Ureter (tissue), 1 donor: ENCODE measurements around the gene ABHD11. TPM values are rescaled to one million over a fixed set of nuclear protein-coding genes. Genes with fewer than 3 reads are reported as not detected.
"Not testable (repeated sequence)": the region's sequence is repeated elsewhere in the genome, so short reads cannot be mapped to it uniquely, and the experiment has no call there.

Experiments used
- DNase-seq: peaks from one replicate; pipeline ENCODE4 v3.0.0-alpha.2; 2020; ENCODE audit warnings: low spot score
- total RNA-seq: library from RNA; stranded (reverse); gene quantifications from one replicate; pipeline ENCODE4 v1.2.4, GENCODE V29; 2023
- donor health status: DM: yes; HTN: yes; CAD: no.

The ABHD11 gene, protein sequence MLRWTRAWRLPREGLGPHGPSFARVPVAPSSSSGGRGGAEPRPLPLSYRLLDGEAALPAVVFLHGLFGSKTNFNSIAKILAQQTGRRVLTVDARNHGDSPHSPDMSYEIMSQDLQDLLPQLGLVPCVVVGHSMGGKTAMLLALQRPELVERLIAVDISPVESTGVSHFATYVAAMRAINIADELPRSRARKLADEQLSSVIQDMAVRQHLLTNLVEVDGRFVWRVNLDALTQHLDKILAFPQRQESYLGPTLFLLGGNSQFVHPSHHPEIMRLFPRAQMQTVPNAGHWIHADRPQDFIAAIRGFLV
- 47.7 TPM for total RNA-seq

DNA sequence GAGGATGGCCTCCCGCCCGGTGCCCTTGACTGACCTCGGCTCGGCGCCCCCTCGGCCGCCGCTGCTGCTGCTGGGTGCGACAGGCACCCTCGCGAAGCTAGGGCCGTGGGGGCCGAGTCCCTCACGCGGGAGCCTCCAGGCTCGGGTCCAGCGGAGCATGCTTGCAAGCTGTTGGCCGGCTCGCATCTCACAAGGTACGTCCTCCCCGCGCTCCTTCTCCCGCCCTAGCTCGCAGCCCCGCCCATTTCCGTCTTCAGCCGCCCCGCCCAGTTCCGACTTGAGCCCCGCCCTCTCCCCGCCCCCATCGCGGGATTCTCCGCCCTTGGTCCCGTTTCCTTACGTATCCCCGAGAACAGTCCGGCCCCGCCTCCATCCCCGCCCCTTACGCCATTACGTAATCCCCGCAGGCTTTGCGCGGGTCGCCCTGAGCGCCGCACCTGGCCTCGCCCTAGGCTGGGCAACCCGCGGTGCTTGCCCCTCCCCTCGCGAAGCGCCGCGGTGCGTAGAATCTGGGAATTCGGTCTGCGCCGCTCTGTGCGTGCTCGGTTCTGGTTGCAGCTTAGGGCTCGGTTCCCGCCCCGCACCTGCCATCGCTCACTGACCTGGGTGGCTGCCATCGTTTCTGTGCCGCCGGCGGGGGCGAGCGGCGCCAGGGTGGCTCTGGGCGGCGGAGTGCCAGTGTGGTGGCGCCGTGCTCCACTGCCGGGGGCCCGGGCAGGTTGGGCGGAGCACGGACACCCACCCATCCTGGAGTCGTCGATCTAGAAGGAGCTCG, at the start of gene ABHD11:
TSS of gene ABHD11 (minus strand) at position 191 of the 775 bp plus-strand sequence. CDS start at position 159, 32 bp downstream.
- peak; percentile 99 for DNase-seq

DNA sequence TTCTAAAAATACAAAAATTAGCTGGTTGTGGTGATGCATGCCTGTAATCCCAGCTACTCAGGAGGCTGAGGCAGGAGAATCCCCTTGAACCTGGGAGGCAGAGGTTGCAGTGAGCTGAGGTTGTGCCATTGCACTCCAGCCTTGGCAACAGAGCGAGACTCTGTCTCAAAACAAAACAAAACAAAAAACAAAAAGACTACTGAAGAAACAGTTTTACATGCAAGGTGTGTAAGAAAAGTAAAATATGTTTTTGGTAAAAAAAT, 49.1 kb upstream of the ABHD11 start:
- DNase-seq = not testable (repeated sequence)

DNA sequence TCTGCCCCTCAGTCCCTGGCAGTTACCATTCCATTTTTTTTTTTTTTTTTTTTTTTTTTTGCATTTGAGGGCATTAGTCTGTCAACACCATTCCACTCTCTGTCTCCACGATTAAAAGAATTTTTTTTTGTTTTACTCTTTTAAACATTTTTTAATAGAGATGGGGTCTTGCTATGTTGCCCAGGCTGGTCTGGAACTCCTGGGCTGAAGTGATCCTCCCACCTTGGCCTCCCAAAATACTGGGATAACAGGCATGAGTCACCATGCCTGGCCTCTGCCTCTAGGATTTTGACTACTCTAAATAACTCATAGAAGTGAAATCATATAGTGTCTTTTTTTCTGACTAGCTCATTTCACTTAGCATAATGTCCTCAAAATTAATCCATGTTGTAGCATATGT, 48.0 kb upstream of the ABHD11 start:
- no peak for DNase-seq

DNA sequence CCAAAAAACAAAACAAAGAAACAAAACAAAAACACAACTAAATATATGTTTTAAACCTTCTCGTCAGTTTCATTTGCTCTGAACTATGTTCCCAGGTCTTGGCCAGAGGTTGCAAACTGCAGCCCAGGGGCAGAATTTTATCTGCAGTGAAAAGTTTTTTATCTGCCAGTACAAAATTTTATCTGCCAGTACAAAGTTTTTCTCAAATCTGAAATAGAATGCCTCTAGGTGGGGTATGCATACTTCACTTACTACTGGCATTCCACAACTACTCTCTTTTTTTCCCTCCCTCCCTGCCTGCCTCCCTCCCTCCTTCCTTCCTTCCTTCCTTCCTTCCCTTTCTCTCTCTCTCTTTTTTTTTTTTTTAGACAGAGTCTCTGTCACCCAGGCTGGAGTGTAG, 40.9 kb upstream of the ABHD11 start:
- no peak for DNase-seq

DNA sequence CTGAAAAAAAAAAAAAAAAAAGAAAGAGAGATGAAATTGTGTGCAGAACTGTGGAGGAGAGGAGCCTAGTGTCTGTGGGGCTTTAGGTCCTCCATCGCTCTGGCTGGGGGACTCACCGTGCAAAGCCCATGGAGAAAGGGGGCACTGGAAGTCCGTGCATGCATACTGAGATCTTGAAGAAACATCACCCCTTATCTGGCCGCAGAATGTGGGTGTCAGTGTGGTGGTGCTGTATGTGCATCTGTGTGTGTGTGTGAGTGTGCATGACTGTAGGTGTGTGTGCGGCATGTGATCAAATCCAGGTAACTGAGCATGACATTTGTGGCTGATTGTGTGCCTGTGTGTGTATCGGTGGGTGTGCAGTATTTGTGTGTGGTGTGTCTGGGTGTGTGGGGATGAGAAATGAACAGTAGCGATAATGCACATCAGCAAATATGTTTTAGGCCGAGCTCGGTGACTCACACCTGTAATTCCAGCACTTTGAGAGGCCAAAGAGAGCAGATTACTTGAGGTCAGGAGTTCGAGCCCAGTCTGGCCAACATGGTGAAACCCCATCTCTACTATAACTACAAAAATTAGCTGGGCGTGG, 40.3 kb upstream of the ABHD11 start:
- peak; percentile 19 for DNase-seq

DNA sequence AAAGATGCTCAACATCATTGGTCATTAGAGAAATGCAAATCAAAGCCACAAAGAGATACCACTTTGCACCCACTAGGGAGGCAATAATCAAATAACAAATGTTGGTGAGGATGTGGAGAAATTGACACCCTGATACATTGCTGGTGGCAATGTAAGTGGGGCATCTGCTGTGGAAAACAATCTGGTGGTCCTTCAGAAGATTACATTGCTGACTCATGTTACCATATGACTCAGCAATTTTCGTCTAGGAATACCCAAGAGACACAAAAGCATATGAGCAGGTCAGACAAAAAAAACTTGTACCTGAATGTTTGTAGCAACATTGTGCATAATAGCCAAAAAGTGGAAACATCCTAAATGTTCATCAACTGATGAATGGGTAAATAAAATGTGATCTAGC, 36.3 kb upstream of the ABHD11 start:
- no peak for DNase-seq

DNA sequence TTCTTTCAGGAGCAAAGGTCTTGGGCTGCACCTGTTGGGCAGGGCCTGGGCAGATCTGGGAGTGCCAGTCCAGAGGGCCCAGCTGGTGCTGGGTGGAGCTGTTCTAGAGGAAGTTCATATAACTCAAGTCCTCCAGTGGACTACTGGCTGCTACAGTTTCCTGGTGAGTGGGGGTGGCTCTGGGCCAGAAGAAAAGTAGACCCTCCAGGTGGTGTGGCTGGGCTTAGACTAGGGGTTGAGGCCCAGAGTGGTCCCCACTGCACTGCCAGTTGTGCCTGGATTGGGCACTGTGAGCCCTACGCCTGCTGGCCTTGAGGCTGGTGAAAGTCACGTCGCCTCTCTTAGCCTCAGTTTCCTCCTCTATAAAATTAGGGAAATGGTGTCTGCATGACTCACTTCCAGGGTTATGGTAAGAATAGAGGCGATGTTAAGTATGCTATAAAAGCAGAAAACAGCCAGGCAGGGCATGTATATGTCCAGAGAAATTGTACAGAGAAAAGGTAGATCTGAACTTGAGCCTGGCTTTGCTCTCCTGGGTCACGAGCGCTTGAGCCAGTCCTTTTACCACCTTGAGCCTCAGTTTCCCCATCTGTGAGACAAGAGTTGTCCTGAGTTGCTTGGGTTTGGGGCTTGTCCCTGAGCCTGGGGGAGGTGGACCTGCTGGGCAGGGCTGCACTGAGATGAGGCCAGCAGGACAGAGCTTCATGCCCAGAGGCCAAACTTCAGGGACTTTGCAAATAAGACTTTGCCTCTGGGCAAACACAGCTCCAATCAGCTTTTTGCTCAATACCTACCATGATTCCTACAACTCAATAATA, 35.3 kb upstream of the ABHD11 start:
- no peak for DNase-seq

DNA sequence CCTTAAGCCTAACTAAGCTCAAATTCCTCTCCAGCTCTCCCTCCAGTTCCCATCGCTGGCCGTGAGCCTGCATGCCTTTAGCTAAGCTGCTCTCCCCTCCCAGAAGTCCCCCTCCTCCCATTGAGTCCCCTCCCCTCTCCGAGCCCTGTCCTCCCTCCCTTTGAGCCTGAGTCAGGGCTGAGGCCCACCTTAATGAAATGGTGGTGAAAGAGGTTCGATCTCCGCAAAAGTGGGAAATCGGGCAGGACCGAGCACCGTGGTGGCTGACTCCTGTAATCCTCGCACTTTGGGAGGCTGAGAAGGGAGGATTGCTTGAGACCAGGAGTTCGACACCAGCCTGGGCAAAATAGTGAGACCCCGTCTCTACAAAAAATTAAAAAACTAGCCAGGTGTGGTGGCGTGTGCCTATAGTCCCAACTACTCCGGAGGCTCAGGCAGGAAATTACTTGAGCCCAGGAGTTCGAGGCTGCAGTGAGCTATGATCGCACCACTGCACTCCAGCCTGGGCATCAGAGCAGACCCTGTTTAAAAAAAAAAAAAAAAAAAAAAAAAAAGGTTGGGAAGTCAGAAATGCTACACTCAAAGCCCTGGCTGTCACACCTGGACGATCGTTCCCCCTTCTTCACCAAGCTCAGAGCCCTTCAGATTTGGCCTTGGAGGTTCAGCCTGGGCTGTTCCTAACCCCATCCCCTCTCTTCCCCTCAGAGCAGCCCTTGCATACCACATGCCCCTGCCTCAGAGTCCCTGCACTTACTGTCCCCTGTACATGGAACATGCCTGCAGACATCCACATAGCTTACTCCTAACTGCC, 32.5 kb upstream of the ABHD11 start:
- DNase-seq = no peak

DNA sequence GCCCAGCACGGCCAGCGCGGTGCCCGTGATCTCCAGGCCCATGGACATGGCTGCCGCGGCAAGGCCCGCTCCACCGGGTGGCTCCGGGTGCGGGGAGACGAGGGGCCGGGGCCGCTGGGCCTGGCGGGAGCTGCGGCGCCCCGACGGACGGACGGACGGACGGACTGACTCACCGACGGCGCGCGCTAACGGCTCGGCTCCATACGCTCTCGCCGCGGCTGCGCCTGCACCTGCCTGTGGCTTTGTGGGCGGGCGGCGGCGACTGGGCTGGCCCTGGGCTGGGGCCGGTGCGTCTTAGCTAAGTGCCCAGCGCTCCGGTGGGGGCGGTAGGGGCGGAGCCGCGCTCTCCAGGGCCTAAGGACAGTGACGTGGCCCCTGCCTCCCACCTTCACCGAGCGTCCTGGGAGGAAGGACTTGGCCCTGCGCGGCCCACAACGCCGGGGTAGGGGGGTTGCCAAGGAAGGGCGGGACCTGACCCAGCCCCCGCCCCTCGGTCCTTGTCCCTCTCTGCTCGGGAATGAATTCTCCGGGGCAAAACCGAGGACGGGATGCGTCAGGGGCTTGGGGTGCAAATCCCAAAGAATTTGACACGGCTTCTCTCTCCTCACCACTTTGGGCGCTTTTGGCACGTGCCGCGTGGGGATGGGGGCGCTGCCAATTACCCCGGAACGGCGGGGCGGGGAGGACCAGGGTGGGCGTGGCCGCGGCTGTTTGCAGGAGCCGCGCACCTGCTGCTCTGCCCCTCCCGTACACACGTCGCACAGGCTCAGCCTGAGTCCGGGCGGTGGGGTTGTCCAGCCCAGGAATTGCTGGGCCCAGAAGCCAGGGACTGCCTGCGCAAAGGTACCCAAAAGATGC, 31.6 kb upstream of the ABHD11 start, which contains the start of gene CLDN3:
TSS of gene CLDN3 (minus strand) at position 269 of the 858 bp plus-strand sequence. CDS start at position 48, 221 bp downstream.
- DNase-seq = peak; percentile 57

DNA sequence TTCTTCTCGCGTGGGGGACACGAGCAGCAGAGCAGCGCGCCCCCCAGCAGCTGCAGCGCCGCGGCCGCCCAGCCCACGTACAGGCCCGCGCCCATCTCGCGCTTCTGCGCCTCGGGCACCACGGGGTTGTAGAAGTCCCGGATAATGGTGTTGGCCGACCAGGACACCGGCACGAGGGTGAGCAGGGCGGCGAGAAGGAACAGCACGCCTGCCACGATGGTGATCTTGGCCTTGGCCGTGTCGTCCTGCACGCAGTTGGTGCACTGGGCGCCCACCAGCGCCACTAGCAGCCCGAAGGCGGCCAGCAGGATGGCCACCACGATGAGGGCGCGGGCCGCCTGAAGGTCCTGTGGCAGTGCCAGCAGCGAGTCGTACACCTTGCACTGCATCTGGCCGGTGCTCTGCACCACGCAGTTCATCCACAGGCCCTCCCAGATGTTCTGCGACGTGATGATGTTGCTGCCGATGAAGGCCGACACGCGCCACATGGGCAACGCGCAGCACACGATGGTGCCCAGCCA, 30.9 kb upstream of the ABHD11 start:
- DNase-seq = no peak

DNA sequence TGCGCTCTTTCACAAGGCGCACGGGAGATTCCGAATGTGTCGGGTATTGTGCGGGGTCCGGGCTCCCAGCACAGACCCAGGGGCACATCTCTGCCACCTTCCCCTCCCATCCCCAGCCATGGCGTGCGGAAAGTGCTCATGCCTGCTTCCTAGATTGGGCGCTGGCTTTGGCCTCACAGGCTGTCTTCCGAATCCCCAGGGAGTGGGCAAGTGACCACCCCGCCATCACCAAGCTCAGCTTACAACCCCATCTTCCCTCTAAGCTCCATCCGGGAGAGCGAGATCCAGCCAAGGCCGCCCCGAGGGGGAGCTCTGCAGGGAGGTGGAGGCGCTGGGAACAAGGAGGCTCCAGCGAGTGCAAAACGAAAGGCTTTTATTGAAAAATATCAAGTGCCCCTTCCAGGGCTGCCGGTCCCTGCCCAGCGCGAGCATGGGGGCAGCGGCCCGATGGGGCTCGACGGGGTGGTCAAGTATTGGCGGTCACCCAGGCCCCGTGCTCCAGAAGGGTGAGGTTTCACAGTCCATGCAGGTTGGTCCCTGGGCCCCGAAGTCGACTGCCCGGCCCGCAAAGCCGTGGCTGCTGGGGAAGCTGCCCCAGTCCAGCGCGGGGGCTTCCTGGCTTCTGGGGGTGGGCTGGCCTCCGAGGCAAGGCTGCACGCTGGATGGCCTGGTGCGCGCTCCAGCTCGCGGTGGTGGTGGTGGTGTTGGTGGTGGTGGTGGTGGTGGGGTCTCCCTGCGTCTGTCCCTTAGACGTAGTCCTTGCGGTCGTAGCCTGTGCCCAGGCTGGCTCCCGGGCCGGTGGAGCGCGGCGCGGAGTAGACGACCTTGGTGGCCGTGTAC, 30.3 kb upstream of the ABHD11 start:
- no peak for DNase-seq

DNA sequence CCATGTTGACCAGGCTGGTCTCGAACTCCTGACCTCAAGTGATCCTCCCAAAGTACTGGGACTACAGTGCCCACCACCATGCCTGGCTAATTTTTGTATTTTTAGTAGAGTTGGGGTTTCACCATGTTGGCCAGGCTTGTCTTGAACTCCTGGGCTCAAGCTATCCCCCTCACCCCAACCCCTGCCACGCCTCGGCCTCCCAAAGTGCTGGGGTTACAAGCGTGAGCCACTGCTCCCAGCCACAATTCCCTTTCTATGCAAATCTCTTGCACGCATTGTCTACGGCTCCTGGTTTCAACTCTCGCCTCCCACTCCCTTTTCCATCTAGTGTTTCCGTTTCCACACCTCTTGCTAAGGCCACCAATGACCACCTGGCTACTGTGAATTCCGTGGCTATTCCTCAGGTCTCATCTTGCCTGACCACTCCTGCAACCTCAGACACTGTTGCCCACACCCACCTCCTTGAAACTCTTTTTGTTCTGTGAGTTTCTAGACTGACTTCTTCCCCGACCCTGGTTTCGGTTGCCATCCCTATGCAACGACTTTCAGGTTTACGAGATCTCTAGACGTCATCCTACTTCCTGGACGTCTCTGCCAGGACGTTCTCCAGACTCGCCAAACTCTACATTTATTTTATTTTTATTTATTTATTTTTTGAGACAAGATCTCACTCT, 28.1 kb upstream of the ABHD11 start:
- DNase-seq = no peak

DNA sequence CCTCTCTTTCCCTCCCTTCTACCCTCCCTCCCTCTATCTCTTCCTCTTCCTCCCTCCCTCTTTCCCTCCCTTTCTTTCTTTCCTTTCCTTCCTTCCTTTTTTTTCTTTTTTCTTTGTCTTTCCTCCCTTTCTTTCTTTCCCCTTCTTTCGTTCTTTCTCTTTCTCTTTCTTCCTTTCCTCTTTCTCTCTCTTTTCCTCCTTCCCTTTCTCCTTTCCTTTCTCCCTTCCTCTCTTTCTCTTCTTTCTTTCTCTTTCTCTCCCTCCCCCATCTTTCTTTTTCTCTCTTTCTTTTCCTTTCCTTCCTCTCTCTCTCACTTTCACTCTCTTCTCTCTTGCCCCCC, 24.0 kb upstream of the ABHD11 start:
- no peak for DNase-seq

DNA sequence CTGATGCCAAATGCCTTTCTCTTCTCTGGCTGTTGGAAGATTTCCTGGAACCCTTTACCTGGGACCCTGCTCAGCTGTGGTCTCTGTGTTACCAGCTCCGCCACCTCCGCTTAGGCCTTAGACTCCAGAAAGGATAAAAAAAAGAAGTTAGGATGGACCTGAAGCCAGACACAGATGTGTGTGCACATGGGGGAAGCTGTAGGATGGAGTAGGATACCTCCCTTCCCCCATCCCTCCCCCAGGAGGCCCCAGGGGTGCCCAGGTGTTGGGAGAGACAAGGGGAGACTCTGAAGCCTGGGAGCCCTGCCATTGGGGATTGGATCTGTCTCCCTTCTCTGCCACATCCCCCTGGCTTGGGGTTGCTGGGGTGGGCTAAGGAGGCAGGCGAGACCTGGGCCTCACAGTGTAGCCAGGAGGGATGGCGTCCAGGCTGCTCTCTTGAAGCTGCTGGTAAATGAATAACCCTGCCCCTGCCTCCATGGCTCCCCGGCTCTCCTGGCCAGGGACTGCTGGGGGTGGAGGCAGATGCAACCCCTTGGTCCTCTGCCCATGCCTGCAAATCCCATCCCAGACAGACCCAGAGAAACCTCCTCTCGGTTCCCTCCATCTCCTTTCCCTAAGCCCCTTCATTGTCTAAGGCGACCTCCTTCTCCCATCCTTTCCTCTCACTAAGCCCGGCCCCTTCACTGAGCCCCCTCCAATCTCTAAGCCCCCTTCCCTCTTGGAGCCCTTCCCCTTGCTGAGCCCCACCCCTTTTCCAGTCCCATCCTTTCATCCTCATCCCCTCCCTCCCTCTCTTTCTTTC, 23.5 kb upstream of the ABHD11 start:
- no peak for DNase-seq

DNA sequence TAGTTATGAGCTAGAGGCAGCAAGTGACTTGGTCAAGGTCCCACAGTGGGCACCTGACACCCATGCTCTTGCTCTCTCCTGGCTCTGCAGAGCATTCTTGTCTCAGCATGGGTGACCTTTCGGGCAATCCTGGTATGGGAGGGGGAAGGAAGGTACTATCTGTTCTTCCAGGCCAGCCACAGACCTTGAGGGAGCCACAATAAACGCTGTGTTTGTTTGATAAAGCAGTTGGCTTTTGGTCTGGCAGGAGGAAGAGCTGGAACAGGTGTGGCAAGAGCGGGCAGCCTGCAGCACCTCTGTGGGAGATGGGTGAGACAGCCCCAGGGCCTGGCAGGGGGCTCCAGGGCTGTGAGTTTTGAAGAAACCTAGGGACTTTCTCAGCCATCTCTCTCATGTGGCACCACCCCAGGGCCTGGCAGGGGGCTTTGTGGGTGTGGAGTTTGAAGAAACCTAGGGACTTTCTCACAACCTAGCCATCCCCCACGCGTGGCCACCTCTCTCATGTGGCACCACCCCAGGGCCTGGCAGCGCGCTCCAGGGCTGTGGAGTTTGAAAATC, 20.1 kb upstream of the ABHD11 start:
- DNase-seq = no peak

DNA sequence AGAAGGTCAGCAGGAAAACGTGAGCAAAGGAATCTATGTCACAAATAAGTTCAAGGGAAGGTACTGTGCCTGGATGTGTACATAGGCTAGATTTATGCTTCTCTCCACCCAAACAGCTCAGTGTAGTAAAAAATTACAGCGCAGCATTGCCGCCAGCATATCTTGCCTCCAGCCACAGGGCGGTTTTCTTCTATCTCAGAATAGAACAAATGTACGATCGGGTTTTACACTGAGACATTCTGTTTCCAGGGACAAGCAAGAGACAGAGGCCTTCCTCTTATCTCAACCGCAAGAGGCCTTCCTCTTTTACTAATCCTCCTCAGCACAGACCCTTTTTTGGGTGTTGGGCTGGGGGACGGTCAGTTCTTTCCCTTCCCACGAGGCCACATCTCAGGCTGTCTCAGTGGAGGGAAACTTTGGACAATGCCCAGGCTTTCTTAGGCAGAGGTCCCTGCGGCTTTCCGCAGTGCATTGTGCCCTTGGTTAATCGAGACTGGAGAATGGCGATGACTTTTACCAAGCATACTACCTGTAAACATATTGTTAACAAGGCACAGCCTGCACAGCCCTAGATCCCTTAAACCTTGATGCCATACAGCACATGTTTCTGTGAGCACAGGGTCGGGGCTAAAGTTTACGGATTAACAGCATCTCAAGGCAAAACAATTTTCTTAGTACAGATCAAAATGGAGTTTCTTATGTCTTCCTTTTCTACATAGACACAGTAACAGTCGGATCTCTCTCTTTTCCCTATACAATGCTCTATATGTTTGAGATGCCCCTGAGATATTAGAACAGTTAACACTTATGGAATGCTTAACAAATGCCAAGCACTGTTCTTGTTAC, 11.6 kb upstream of the ABHD11 start:
- DNase-seq = no peak

DNA sequence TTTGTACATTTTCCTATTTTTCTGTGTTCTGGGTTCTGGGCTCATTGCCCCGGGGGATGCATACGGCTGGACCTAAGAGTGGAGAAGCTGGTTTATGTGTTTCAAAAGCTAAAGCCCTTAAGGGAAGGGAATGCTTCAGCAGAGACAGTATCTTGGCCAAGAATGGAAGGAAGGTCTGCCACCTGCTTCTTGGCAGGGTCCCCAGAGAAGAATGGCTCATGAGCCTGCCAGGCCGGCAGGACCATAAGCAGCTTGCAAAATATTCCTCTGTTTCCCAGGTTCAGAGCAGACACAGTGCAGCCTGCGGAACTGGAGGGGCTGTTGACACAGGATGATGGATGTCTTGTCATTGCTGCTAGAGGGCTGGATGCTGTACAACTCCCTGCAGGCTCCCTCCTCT, 7.8 kb upstream of the ABHD11 start:
- DNase-seq = no peak
